H9 (cell line): ENCODE data around the gene TBCEL. TPM values are rescaled to one million over a fixed set of nuclear protein-coding genes. Genes with fewer than 3 reads are reported as not detected.
"Not testable (repeated sequence)": the region's sequence is repeated elsewhere in the genome, so short reads cannot be mapped to it uniquely, and the experiment has no call there.

Experiments used
- DNase-seq: peaks from one replicate; pipeline ENCODE4 v3.0.0-alpha.2; 2017
- H2AFZ ChIP-seq: one replicate; pipeline ENCODE4 v1.6.1; 2013; ENCODE audit warnings: mild to moderate bottlenecking, low read length, control low read depth, moderate library complexity
- H2AK5ac ChIP-seq: 2 replicates; pipeline ENCODE4 v1.6.1; 2013; ENCODE audit warnings: low read length, control low read depth, mixed read lengths; ENCODE audit not compliant: insufficient read length
- H2BK120ac ChIP-seq: one replicate; pipeline ENCODE4 v1.6.1; 2013; ENCODE audit warnings: low read depth, mild to moderate bottlenecking, low read length, control low read depth, inconsistent platforms; ENCODE audit not compliant: poor library complexity, severe bottlenecking
- H2BK12ac ChIP-seq: 2 replicates; pipeline ENCODE4 v1.6.1; 2013; ENCODE audit warnings: low read length, control low read depth, mixed read lengths, low read depth; ENCODE audit not compliant: insufficient read length
- H2BK15ac ChIP-seq: 2 replicates; pipeline ENCODE4 v1.6.1; 2013; ENCODE audit warnings: low read depth, low read length, control low read depth
- H2BK20ac ChIP-seq: one replicate; pipeline ENCODE4 v1.6.1; 2013; ENCODE audit warnings: low read depth, mild to moderate bottlenecking, low read length, control low read depth, inconsistent platforms; ENCODE audit not compliant: poor library complexity, severe bottlenecking
- H2BK5ac ChIP-seq: 2 replicates; pipeline ENCODE4 v1.6.1; 2013; ENCODE audit warnings: low read length, control low read depth, mixed read lengths; ENCODE audit not compliant: insufficient read length
- H3K14ac ChIP-seq: 2 replicates; pipeline ENCODE4 v1.6.1; 2013; ENCODE audit warnings: low read length, control low read depth; ENCODE audit not compliant: insufficient read depth
- H3K18ac ChIP-seq: 2 replicates; pipeline ENCODE4 v1.6.1; 2013; ENCODE audit warnings: low read depth, mild to moderate bottlenecking, mixed read lengths, low read length, control low read depth; ENCODE audit not compliant: insufficient read length
- H3K23ac ChIP-seq: 2 replicates; pipeline ENCODE4 v1.6.1; 2013; ENCODE audit warnings: low read length, control low read depth, mixed read lengths, low read depth; ENCODE audit not compliant: insufficient read length
- H3K23me2 ChIP-seq: 2 replicates; pipeline ENCODE4 v1.6.1; 2013; ENCODE audit warnings: low read depth, mild to moderate bottlenecking, mixed read lengths, low read length, control low read depth; ENCODE audit not compliant: insufficient read length, poor library complexity, severe bottlenecking
- H3K27ac ChIP-seq: 2 replicates; pipeline ENCODE4 v1.5.1; 2013; ENCODE audit warnings: low read length, control low read depth, mixed read lengths, low read depth; ENCODE audit not compliant: insufficient read length
- H3K27me3 ChIP-seq: 2 replicates; pipeline ENCODE4 v1.6.1; 2013; ENCODE audit warnings: low read length, control low read depth, inconsistent platforms; ENCODE audit not compliant: insufficient read depth
- H3K4ac ChIP-seq: 2 replicates; pipeline ENCODE4 v1.6.1; 2013; ENCODE audit warnings: low read depth, mild to moderate bottlenecking, control low read depth, inconsistent platforms, low read length, moderate library complexity
- H3K4me1 ChIP-seq: 2 replicates; pipeline ENCODE4 v1.6.1; 2013; ENCODE audit warnings: low read length, control low read depth, inconsistent platforms; ENCODE audit not compliant: insufficient read depth
- H3K4me2 ChIP-seq: 2 replicates; pipeline ENCODE4 v1.6.1; 2013; ENCODE audit warnings: low read length, control low read depth, mixed read lengths; ENCODE audit not compliant: insufficient read length, insufficient read depth
- H3K56ac ChIP-seq: 2 replicates; pipeline ENCODE4 v1.6.1; 2013; ENCODE audit warnings: low read depth, mild to moderate bottlenecking, mixed read lengths, low read length, control low read depth; ENCODE audit not compliant: insufficient read length
- H3K79me1 ChIP-seq: 2 replicates; pipeline ENCODE4 v1.6.1; 2013; ENCODE audit warnings: low read depth, mild to moderate bottlenecking, moderate library complexity, low read length, control low read depth, inconsistent platforms; ENCODE audit not compliant: insufficient read depth, poor library complexity, severe bottlenecking
- H3K79me2 ChIP-seq: 2 replicates; pipeline ENCODE4 v1.6.1; 2013; ENCODE audit warnings: low read length, control low read depth, inconsistent platforms; ENCODE audit not compliant: insufficient read depth
- H3K9ac ChIP-seq: 2 replicates; pipeline ENCODE4 v1.6.1; 2013; ENCODE audit warnings: low read length, control low read depth, mixed read lengths; ENCODE audit not compliant: insufficient read length; ENCODE audit errors: extremely low read depth
- H3K9me3 ChIP-seq: one replicate; pipeline ENCODE4 v1.6.1; 2013; ENCODE audit warnings: low read depth, low read length, inconsistent platforms; ENCODE audit not compliant: control insufficient read depth
- H3T11ph ChIP-seq: one replicate; pipeline ENCODE4 v1.6.1; 2013; ENCODE audit warnings: mild to moderate bottlenecking, low read length, control low read depth, inconsistent platforms
- H4K20me1 ChIP-seq: one replicate; pipeline ENCODE4 v1.6.1; 2013; ENCODE audit not compliant: control insufficient read depth, insufficient read length, insufficient read depth
- H4K5ac ChIP-seq: 2 replicates; pipeline ENCODE4 v1.6.1; 2013; ENCODE audit warnings: low read depth, mild to moderate bottlenecking, mixed read lengths, low read length, control low read depth; ENCODE audit not compliant: insufficient read length
- H4K8ac ChIP-seq: replicated peaks from 2 replicates; pipeline ENCODE4 v1.6.1; 2013; ENCODE audit warnings: low read length, control low read depth, mixed read lengths, low read depth; ENCODE audit not compliant: insufficient read length
- H4K91ac ChIP-seq: 2 replicates; pipeline ENCODE4 v1.6.1; 2013; ENCODE audit warnings: low read depth, mild to moderate bottlenecking, moderate library complexity, mixed read lengths, low read length, control low read depth; ENCODE audit not compliant: insufficient read length
- H3K27ac Mint-ChIP-seq, 3 experiments: 2 replicates in 2 of 3; 3 replicates in 1 of 3; pipeline ENCODE4 v1.8.0; 2020 to 2021; ENCODE audit warnings: mixed read lengths in 3 of 3, mild to moderate bottlenecking in 1 of 3, moderate library complexity in 1 of 3
- H3K27me3 Mint-ChIP-seq: 2 replicates; pipeline ENCODE4 v1.8.0; 2021; ENCODE audit warnings: low read depth, mild to moderate bottlenecking, moderate library complexity, mixed read lengths
- H3K36me3 Mint-ChIP-seq, 3 experiments: 2 replicates in 2 of 3; 3 replicates in 1 of 3; pipeline ENCODE4 v1.8.0; 2020 to 2021; ENCODE audit warnings: low read depth in 3 of 3, mixed read lengths in 3 of 3; ENCODE audit not compliant: insufficient read depth in 1 of 3
- H3K4me1 Mint-ChIP-seq, 2 experiments: 2 replicates each; pipeline ENCODE4 v1.8.0; 2020; ENCODE audit warnings: mixed read lengths in 2 of 2
- H3K4me3 Mint-ChIP-seq, 2 experiments: 2 replicates in 1 of 2; 3 replicates in 1 of 2; pipeline ENCODE4 v1.8.0; 2020 to 2021; ENCODE audit warnings: mild to moderate bottlenecking in 2 of 2, mixed read lengths in 2 of 2, moderate library complexity in 1 of 2
- H3K9me3 Mint-ChIP-seq, 2 experiments: 2 replicates in 1 of 2; 3 replicates in 1 of 2; pipeline ENCODE4 v1.8.0; 2020; ENCODE audit warnings: mild to moderate bottlenecking in 2 of 2, mixed read lengths in 2 of 2, moderate library complexity in 1 of 2
- WGBS: extraction: QIAGEN DNeasy Blood & Tissue Kit; methylation state at CpG from one replicate; pipeline ENCODE4 v1.1.7; 2013; ENCODE audit warnings: missing lambda C conversion rate, low lambda C conversion rate, mixed read lengths; ENCODE audit not compliant: insufficient read length; ENCODE audit errors: extremely low coverage; 5-methylcytosine and 5-hydroxymethylcytosine counted together
- total RNA-seq: library from RNA; stranded (reverse); gene quantifications from 2 replicates; pipeline ENCODE4 v1.2.1, GENCODE V29; 2021
- TF ChIP-seq, protein P1 (sequence below): fragments of 200-600 bp; sonication (generic); conservative IDR thresholded peaks from 3 replicates; pipeline ENCODE4 v1.8.0; 2021; ENCODE audit warnings: antibody characterized with exemption, mild to moderate bottlenecking

TBCEL gene
- total RNA-seq, 1 experiment from 2014 or later: 17.3 TPM

DNA sequence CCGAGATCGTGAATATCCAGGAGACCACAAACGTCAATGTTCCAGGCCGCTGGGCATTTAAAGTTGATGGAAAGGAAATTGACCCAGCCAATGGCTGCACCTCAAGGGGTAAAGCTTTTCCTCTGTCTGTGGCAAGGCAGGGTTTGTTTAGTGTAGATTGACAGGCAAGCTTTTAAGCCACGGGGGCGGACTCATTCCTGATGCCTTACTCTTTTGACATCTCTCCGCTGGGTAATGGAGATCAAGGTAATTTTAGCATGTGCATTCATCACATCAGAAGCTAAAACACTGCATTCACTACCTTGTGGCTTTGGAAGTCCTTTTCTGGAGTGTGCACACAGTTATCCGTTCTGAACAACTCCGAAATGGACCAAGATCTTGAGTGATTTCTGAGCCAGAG lies 89.7 kb downstream of the TBCEL start:
- Histone ChIP-seq H3K27ac (no peak overlapping the region), H3K9ac (no peak overlapping the region), H3K79me1 (no peaks in the 10 kb centered on the region), H3K18ac (no peak overlapping the region), H2BK15ac (no peak overlapping the region), H2BK120ac (no peak overlapping the region), H3K14ac (no peak overlapping the region), H4K20me1 (peaks cover 2% of the 10 kb centered on the region), H3K27me3 (no peaks in the 10 kb centered on the region), H2AFZ (no peak overlapping the region), H3K56ac (no peak overlapping the region), H2BK5ac (no peak overlapping the region), H2BK12ac (no peak overlapping the region), H2AK5ac (no peak overlapping the region), H3T11ph (no peak overlapping the region), H4K5ac (no peak overlapping the region), H3K4me1 (0 out of 2 replicates have a peak, but pooled peaks cover 2% of the 10 kb centered on the region), H3K4ac (no peak overlapping the region), H4K91ac (no peak overlapping the region), H3K23me2 (no peaks in the 10 kb centered on the region), H2BK20ac (no peak overlapping the region), H3K4me2 (no peak overlapping the region), H3K79me2 (no peaks in the 10 kb centered on the region), H3K23ac (no peak overlapping the region), H3K9me3 (no peaks in the 10 kb centered on the region), H4K8ac (no peak overlapping the region)
- H3K27me3 Mint-ChIP-seq: peaks cover 15% of the 10 kb centered on the region
- no peak overlapping the region for H3K4me3 Mint-ChIP-seq
- TF ChIP-seq, protein P1, sequence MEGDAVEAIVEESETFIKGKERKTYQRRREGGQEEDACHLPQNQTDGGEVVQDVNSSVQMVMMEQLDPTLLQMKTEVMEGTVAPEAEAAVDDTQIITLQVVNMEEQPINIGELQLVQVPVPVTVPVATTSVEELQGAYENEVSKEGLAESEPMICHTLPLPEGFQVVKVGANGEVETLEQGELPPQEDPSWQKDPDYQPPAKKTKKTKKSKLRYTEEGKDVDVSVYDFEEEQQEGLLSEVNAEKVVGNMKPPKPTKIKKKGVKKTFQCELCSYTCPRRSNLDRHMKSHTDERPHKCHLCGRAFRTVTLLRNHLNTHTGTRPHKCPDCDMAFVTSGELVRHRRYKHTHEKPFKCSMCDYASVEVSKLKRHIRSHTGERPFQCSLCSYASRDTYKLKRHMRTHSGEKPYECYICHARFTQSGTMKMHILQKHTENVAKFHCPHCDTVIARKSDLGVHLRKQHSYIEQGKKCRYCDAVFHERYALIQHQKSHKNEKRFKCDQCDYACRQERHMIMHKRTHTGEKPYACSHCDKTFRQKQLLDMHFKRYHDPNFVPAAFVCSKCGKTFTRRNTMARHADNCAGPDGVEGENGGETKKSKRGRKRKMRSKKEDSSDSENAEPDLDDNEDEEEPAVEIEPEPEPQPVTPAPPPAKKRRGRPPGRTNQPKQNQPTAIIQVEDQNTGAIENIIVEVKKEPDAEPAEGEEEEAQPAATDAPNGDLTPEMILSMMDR: no peak
- peaks cover 11 to 13% of the 10 kb centered on the region in 2 experiments for H3K4me1 Mint-ChIP-seq
- no peak overlapping the region for H3K27ac Mint-ChIP-seq
- DNase-seq: no peak
- H3K36me3 Mint-ChIP-seq: no peaks in the 10 kb centered on the region
- H3K9me3 Mint-ChIP-seq: no peaks in the 10 kb centered on the region
- no CpG with 5 or more reads among the region's 9 CpGs for WGBS

DNA sequence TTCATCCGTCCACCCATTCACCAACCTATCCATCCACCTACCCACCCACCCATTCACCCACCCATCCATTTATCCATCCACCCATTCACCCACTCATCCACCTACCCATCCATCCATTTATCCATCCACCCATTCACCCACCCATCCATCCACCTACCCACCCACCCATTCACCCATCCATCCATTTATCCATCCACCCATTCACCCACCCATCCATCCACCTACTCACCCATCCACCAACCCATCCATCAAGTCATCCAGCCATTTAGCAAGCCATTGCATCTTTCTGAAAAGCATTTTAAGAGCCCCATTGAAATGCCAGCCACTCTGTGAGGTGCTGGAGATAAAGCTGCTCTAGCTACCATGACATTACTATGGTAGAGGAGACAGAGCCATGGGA lies 91.1 kb downstream of the TBCEL start:
- H3K56ac ChIP-seq, H3K4me1 ChIP-seq, H3K23ac ChIP-seq, H2BK15ac ChIP-seq, H3K27me3 ChIP-seq, H3K4me2 ChIP-seq, H3K23me2 ChIP-seq, H3K9me3 Mint-ChIP-seq, H2BK20ac ChIP-seq, H3K9me3 ChIP-seq, H2BK120ac ChIP-seq, H2BK12ac ChIP-seq, H4K20me1 ChIP-seq, H4K5ac ChIP-seq, H2BK5ac ChIP-seq, H3T11ph ChIP-seq, H4K8ac ChIP-seq, H3K79me1 ChIP-seq, H2AFZ ChIP-seq, DNase-seq, H3K27ac Mint-ChIP-seq, H3K79me2 ChIP-seq, H3K18ac ChIP-seq, H2AK5ac ChIP-seq, H3K4ac ChIP-seq, H3K9ac ChIP-seq, H3K4me3 Mint-ChIP-seq, H3K27ac ChIP-seq, H3K14ac ChIP-seq, H3K36me3 Mint-ChIP-seq, H4K91ac ChIP-seq: not testable (repeated sequence)
- peaks cover 15% of the 10 kb centered on the region for H3K27me3 Mint-ChIP-seq
- no CpG with 5 or more reads among the region's 1 CpG for WGBS
- peaks cover 15 to 19% of the 10 kb centered on the region in 2 experiments for H3K4me1 Mint-ChIP-seq
